Natural killer cell treated with Interleukin-12 subunit alpha and Interleukin-12 subunit beta and Interleukin-15 and Interleukin-18, amount 100 ng/mL, for 72 hours (primary cell): ENCODE measurements around the gene CTNNBL1. TPM values are rescaled to one million over a fixed set of nuclear protein-coding genes. Genes with fewer than 3 reads are reported as not detected.

Experiments
- ATAC-seq, 2 donors: fragments of 150-1000 bp; cut with Tn5 transposase in 1 of 2; sonication (Bioruptor Pico), chemical (Tn5 transposase) in 1 of 2; 2 replicates each; pipeline ENCODE4 v1.10.0; 2021
- DNase-seq: peaks from one replicate; pipeline ENCODE4 v3.0.0; 2022; ENCODE audit warnings: low spot score
- H3K27ac Mint-ChIP-seq, 2 donors: 1 replicate in 1 of 2; 2 replicates in 1 of 2; pipeline ENCODE4 v1.8.0; 2022; ENCODE audit warnings: mixed read lengths in 2 of 2, mild to moderate bottlenecking in 1 of 2, moderate library complexity in 1 of 2
- H3K27me3 Mint-ChIP-seq, 2 donors: 1 replicate in 1 of 2; 2 replicates in 1 of 2; pipeline ENCODE4 v1.8.0; 2022; ENCODE audit warnings: mixed read lengths in 2 of 2
- H3K36me3 Mint-ChIP-seq: one replicate; pipeline ENCODE4 v1.8.0; 2022; ENCODE audit warnings: mixed read lengths
- H3K4me1 Mint-ChIP-seq, 2 donors: 1 replicate in 1 of 2; 2 replicates in 1 of 2; pipeline ENCODE4 v1.8.0; 2022; ENCODE audit warnings: low read depth in 2 of 2, mixed read lengths in 2 of 2, mild to moderate bottlenecking in 1 of 2
- H3K4me3 Mint-ChIP-seq: one replicate; pipeline ENCODE4 v1.8.0; 2022; ENCODE audit warnings: mixed read lengths
- H3K9me3 Mint-ChIP-seq: 2 replicates; pipeline ENCODE4 v1.8.0; 2022; ENCODE audit warnings: mixed read lengths
- total RNA-seq, 2 donors: library from RNA; stranded (reverse); gene quantifications; one replicate each; pipeline ENCODE4 v1.2.3, GENCODE V29; 2022

The CTNNBL1 gene
- total RNA-seq, 2 donors from 2014 or later = 80.9 to 95.9 TPM

- ATAC-seq (no peak), DNase-seq (no peak)
- H3K27ac Mint-ChIP-seq = no peak overlapping the region
- peaks cover 12 to 14% of the 10 kb centered on the region in 2 donors for H3K4me1 Mint-ChIP-seq
- peaks cover 40% of the 10 kb centered on the region in 2 donors for H3K27me3 Mint-ChIP-seq
- peaks cover 4% of the 10 kb centered on the region for H3K36me3 Mint-ChIP-seq
- H3K4me3 Mint-ChIP-seq = no peak overlapping the region
- no peaks in the 10 kb centered on the region for H3K9me3 Mint-ChIP-seq
These were observed 212.1 kb downstream of the CTNNBL1 start for GRCh38 chr20:37905671-37906613.

- no peak for DNase-seq
- H3K9me3 Mint-ChIP-seq = no peaks in the 10 kb centered on the region
- H3K4me3 Mint-ChIP-seq = no peak overlapping the region
- no peak overlapping the region for H3K27ac Mint-ChIP-seq
- peaks cover 6 to 8% of the 10 kb centered on the region in 2 donors for H3K4me1 Mint-ChIP-seq
- peaks cover 27 to 31% of the 10 kb centered on the region in 2 donors for H3K27me3 Mint-ChIP-seq
- H3K36me3 Mint-ChIP-seq = peaks cover 4% of the 10 kb centered on the region
- ATAC-seq = no peak
These were observed 213.5 kb downstream of the CTNNBL1 start for GRCh38 chr20:37907330-37907676.

DNA sequence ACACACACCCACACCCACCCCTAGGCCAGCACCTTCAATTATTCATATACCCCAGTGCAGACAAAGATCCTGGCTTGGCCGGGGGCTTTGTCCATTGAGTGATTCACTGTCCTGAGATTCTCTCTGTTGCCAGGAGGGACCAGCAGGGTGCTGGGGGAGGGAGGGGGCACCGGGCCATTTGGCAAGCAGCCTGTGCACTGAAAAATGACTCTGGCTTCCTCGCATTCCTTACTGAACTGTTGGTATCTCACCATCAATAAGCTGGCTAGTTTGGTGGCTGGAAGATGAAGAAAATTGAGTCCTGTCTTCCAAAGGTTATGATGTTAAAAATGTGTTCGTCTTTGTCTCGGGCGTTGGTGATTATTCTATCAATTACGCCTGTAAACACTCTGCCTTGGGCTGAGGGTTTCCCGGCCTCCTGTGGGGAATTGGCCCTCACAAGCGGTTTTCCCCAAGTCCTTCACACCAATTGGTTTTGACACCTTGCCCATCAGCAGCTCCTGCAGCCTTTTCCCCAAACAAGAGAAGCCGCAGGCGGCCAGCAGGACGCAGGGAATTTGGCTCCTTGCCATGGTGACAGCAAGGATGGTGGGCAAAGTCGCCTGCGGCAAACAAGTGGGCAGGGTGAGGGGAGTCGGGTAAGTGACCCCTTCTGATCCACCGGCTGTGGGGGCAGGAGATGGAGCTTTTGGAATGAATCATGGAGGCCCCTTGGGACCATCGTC lies 214.0 kb downstream of the CTNNBL1 start:
- ATAC-seq (no peak), DNase-seq (no peak)
- H3K9me3 Mint-ChIP-seq = no peaks in the 10 kb centered on the region
- peaks cover 4% of the 10 kb centered on the region for H3K36me3 Mint-ChIP-seq
- H3K4me3 Mint-ChIP-seq = no peak overlapping the region
- no peak overlapping the region for H3K27ac Mint-ChIP-seq
- H3K4me1 Mint-ChIP-seq = peaks cover 5 to 6% of the 10 kb centered on the region in 2 donors
- peaks cover 25 to 34% of the 10 kb centered on the region in 2 donors for H3K27me3 Mint-ChIP-seq

DNA sequence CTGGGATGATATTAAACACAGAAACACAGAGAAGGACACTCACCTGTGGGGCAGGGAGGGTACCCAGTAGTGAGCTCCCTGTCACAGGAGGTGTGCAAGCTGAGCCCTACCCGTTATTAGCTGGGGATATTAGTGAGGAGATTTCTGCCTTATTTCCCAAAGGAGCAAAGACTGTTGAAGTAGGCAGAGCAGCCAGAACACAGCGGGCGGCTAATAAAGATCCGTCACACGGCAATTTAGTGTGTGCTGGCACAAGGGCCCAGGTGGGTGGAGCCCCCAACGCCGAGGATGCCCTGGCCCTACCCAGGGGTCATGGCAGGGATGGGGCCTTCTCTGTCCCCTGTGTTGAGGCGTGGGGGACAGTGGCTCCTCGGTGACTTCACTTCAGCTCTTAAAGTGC lies 217.4 kb downstream of the CTNNBL1 start:
- H3K27me3 Mint-ChIP-seq = peaks cover 7 to 27% of the 10 kb centered on the region in 2 donors

GRCh38 chr20:37911838-37912281 lies 218.0 kb downstream of the CTNNBL1 start:
- H3K36me3 Mint-ChIP-seq = no peaks in the 10 kb centered on the region
- DNase-seq (no peak), ATAC-seq (peak in 1 of 2 donors; percentile 5)
- H3K27me3 Mint-ChIP-seq = peaks cover 7 to 30% of the 10 kb centered on the region in 2 donors
- no peaks in the 10 kb centered on the region for H3K9me3 Mint-ChIP-seq
- no peak overlapping the region for H3K4me3 Mint-ChIP-seq
- no peak overlapping the region for H3K27ac Mint-ChIP-seq
- peaks cover 14 to 15% of the 10 kb centered on the region in 2 donors for H3K4me1 Mint-ChIP-seq

More for the DNA sequence above, 217.4 kb downstream of the CTNNBL1 start:
- H3K9me3 Mint-ChIP-seq = no peaks in the 10 kb centered on the region
- peaks cover 11 to 14% of the 10 kb centered on the region in 2 donors for H3K4me1 Mint-ChIP-seq
- H3K4me3 Mint-ChIP-seq = no peak overlapping the region
- no peak for DNase-seq
- H3K36me3 Mint-ChIP-seq = no peaks in the 10 kb centered on the region
- ATAC-seq = no peak
- no peak overlapping the region for H3K27ac Mint-ChIP-seq

DNA sequence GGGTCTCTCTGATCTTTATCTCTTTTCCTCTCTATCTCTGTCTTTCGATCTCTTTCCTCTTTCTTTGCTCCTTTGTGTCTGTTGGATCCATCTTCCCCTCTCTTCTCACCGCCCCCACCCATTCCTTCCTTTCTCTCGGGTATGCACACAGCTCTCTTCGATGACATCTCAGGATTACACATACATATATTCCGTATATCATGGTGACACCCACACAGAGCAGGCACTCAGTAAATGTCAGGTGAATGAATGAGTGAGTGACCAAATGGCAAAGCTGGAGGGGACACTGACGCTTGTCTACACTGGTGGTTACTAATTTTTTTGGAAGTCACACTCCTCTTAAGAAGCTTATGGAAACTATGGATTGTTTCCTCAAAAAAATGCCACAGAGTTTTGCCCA lies 219.0 kb downstream of the CTNNBL1 start:
- Mint-ChIP-seq H3K9me3 (no peaks in the 10 kb centered on the region), H3K27ac (no peak overlapping the region), H3K4me3 (no peak overlapping the region), H3K36me3 (no peaks in the 10 kb centered on the region), H3K27me3 (peaks cover 7 to 30% of the 10 kb centered on the region in 2 donors), H3K4me1 (peaks cover 14 to 15% of the 10 kb centered on the region in 2 donors)
- ATAC-seq (no peak), DNase-seq (no peak)

- Mint-ChIP-seq H3K4me1 (peaks cover 14 to 15% of the 10 kb centered on the region in 2 donors), H3K9me3 (no peaks in the 10 kb centered on the region), H3K4me3 (peak overlapping the region; percentile 64), H3K27ac (no peak overlapping the region), H3K27me3 (peaks cover 4 to 29% of the 10 kb centered on the region in 2 donors), H3K36me3 (no peaks in the 10 kb centered on the region)
- no peak for ATAC-seq
- DNase-seq = no peak
These were observed 219.9 kb downstream of the CTNNBL1 start for GRCh38 chr20:37913567-37914366.

- Mint-ChIP-seq H3K36me3 (no peaks in the 10 kb centered on the region), H3K9me3 (no peaks in the 10 kb centered on the region), H3K27ac (peak overlapping the region in 1 of 2 donors; percentile 78), H3K4me1 (peaks cover 14 to 15% of the 10 kb centered on the region in 2 donors), H3K4me3 (peak overlapping the region; percentile 64), H3K27me3 (peaks cover 0 to 26% of the 10 kb centered on the region in 2 donors)
- no peak for DNase-seq
- no peak for ATAC-seq
These were observed 220.5 kb downstream of the CTNNBL1 start for GRCh38 chr20:37914367-37914671.

DNA sequence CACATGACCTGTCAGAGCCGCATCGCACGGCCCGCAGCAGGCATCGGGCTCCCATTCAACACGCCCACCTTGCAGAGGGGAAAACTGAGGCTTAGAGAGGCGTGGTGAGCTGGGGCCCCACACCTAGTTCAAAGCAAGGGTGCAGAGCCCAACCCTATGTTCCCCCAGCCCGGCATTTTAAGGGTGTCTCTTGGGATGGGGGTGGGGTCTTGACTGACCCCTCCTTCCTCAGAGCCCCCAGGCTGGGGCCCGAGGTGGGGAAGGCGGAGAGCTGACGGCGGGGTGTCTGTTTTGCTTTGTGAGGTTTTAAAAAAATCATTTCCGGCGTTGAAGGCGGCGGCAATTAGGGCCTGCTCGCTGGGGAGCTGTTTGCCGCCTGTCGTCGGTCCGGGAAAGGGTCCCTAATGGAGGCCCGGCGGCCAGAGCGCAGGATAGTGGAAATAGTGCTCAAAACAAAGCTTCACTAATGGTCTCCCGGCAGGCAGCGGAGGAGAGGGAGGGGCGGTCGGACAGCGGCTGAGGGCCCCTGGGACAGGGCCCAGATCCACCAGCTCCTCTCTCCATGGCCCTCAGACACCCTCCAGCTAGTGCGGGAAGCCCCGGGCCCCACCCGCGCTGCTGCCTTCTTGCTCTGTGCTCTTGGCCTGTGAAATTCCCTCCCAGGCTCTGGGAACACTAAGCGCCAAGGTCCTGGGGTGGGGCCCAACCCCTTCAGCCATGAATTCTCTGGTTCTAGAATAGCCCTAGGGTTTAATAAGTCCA lies 221.0 kb downstream of the CTNNBL1 start:
- DNase-seq (no peak), ATAC-seq (peak; percentile 40 to 49)
- Mint-ChIP-seq H3K27me3 (peaks cover 0 to 26% of the 10 kb centered on the region in 2 donors), H3K27ac (peak overlapping the region in 1 of 2 donors; percentile 78), H3K36me3 (no peaks in the 10 kb centered on the region), H3K9me3 (no peaks in the 10 kb centered on the region), H3K4me3 (peak overlapping the region; percentile 64), H3K4me1 (peaks cover 14 to 15% of the 10 kb centered on the region in 2 donors)

- no peak for ATAC-seq
- H3K27ac Mint-ChIP-seq = peak overlapping the region in 1 of 2 donors; percentile 78
- H3K27me3 Mint-ChIP-seq = peaks cover 0 to 22% of the 10 kb centered on the region in 2 donors
- H3K9me3 Mint-ChIP-seq = no peaks in the 10 kb centered on the region
- no peak for DNase-seq
- H3K36me3 Mint-ChIP-seq = no peaks in the 10 kb centered on the region
- peaks cover 14 to 15% of the 10 kb centered on the region in 2 donors for H3K4me1 Mint-ChIP-seq
- H3K4me3 Mint-ChIP-seq = no peak overlapping the region
These were observed 221.6 kb downstream of the CTNNBL1 start for GRCh38 chr20:37915434-37915787.

DNA sequence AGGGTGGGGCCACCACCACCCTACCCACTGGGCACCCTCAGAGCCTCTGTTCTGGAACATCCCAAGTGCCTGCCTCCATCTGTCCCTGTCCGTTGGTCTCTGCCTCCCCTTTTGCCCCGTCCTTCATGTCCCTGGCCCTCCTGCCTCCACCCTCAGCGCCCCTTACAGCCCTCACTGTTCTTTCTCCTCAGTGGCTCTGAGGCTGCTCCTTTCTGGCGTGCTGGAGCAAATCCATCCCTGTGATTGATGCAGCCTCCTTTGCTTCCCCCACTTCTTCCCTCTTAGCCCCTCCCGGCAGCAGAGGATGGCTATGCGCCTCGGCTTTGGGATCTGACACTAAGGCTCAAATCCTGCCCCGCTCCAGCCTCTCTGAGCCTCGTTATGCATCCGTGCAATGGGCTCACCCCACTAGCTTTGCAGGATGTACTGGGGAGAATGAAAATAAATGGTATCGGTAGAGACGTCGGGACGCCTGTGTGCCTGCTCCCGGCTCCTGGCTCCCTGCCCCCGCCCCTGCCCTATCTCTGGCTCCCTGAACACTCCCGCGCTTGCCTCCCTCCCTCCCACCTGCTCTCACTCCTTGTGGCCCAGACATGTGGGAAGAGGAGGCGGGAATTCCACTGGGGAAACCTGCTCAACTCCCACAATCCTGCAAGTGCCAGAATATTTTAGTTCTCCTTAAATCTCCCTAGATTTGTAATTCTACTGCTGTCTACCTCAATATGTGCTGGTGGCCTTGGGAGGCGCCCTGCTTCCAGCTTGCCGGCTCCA lies 222.2 kb downstream of the CTNNBL1 start:
- ATAC-seq (no peak), DNase-seq (no peak)
- H3K9me3 Mint-ChIP-seq = no peaks in the 10 kb centered on the region
- H3K4me1 Mint-ChIP-seq = peaks cover 15 to 19% of the 10 kb centered on the region in 2 donors
- peaks cover 5 to 24% of the 10 kb centered on the region in 2 donors for H3K27me3 Mint-ChIP-seq
- peak overlapping the region in 1 of 2 donors; percentile 21 for H3K27ac Mint-ChIP-seq
- no peak overlapping the region for H3K4me3 Mint-ChIP-seq
- H3K36me3 Mint-ChIP-seq = no peaks in the 10 kb centered on the region

- H3K27me3 Mint-ChIP-seq = peaks cover 10 to 24% of the 10 kb centered on the region in 2 donors
- no peak for DNase-seq
- H3K36me3 Mint-ChIP-seq = no peaks in the 10 kb centered on the region
- H3K4me3 Mint-ChIP-seq = no peak overlapping the region
- peaks cover 16 to 33% of the 10 kb centered on the region in 2 donors for H3K4me1 Mint-ChIP-seq
- H3K27ac Mint-ChIP-seq = no peak overlapping the region
- no peaks in the 10 kb centered on the region for H3K9me3 Mint-ChIP-seq
- ATAC-seq = no peak
These were observed 223.6 kb downstream of the CTNNBL1 start for GRCh38 chr20:37917461-37917860.
